Right cardiac atrium (tissue), 5 donors: ENCODE results near the gene TENM4. TPM values are rescaled to one million over a fixed set of nuclear protein-coding genes. Genes with fewer than 3 reads are reported as not detected.
"Not testable (repeated sequence)": the region's sequence is repeated elsewhere in the genome, so short reads cannot be mapped to it uniquely, and the experiment has no call there.

Experiments used
- ATAC-seq, 2 donors: fragments of 200-7000 bp; cut with Tn5 transposase; one replicate each; pipeline versions ENCODE4 v1.8.0 to v1.9.1; 2020; ENCODE audit warnings: moderate library complexity in 2 of 2, mild to moderate bottlenecking in 1 of 2
- DNase-seq, 3 donors: peaks; one replicate each; pipeline ENCODE4 v3.0.0-alpha.2; 2020
- H3K27ac ChIP-seq: one replicate; pipeline ENCODE4 v1.5.1; 2013; ENCODE audit warnings: mild to moderate bottlenecking, low read length, control low read depth, moderate library complexity
- H3K27me3 ChIP-seq: one replicate; pipeline ENCODE4 v1.6.1; 2013; ENCODE audit not compliant: control insufficient read depth, insufficient read depth
- H3K4me1 ChIP-seq: one replicate; pipeline ENCODE4 v1.6.1; 2013; ENCODE audit warnings: low read length; ENCODE audit not compliant: control insufficient read depth, insufficient read depth
- H3K4me3 ChIP-seq: one replicate; pipeline ENCODE4 v1.5.1; 2013; ENCODE audit warnings: low read length, control low read depth
- H3K9me3 ChIP-seq: one replicate; pipeline ENCODE4 v1.6.1; 2013; ENCODE audit warnings: low read length; ENCODE audit not compliant: control insufficient read depth
- WGBS: extraction: QIAGEN DNeasy Blood & Tissue Kit; methylation state at CpG from one replicate; pipeline ENCODE4 v1.1.7; 2013; 5-methylcytosine and 5-hydroxymethylcytosine counted together
- intact Hi-C, 4 donors: fragments of 100-400 bp; cut with DNase I; formaldehyde crosslinking; loops; one replicate each; pipeline versions ENCODE4 v1.11.0 to v1.14.0; 2022 to 2023
- polyA plus RNA-seq: library from polyadenylated mRNA; stranded (reverse); fragments of 200-250 nt; gene quantifications from one replicate; pipeline ENCODE4 v1.2.3, GENCODE V29; 2013
- total RNA-seq, 4 donors: library from RNA; stranded (reverse); fragmentation: NEBNext Ultra II Directional; extraction: Animal tissue kit (Norgen Biotek cat#: 25700); gene quantifications; one replicate each; pipeline ENCODE4 v1.2.1, GENCODE V29; 2021
- donor health status: healthy with polysubstance abuse.
- donor health status: DM: no; HTN: yes; CAD: no.
- donor health status: DM: no; HTN: no; CAD: no.
- donor health status: DM: no; HTN: yes; CAD: no; lungs with severe emphysema.
- donor health status: DM: yes; HTN: yes; CAD: no.

TENM4 gene
- total and polyA plus RNA-seq, 5 donors, result 0.26 to 2.3 (median 0.71) TPM

DNA sequence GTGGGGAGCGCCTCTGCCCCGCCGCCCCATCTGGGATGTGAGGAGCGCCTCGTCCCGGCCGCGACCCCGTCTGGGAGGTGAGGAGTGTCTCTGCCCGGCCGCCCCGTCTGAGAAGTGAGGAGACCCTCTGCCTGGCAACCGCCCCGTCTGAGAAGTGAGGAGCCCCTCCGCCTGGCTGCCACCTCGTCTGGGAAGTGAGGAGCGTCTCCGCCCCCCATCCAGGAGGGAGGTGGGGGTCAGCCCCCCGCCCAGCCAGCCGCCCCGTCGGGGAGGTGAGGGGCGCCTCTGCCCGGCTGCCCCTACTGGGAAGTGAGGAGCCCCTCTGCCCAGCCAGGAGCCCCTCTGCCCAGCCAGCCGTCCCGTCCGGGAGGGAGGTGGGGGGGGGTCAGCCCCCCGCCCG lies 249.1 kb downstream of the TENM4 start:
- ATAC-seq, intact Hi-C loops: not testable (repeated sequence)
- WGBS, result 95% methylated on average over 29 of the region's 29 CpGs

GRCh38 chr11:79190553-79190952 lies 250.3 kb downstream of the TENM4 start:
- DNase-seq, H3K4me1 ChIP-seq, ATAC-seq, H3K27me3 ChIP-seq, H3K9me3 ChIP-seq, H3K4me3 ChIP-seq, H3K27ac ChIP-seq, intact Hi-C loops: not testable (repeated sequence)
- WGBS, result 85% methylated on average over 4 of the region's 10 CpGs

More for the DNA sequence above, 249.1 kb downstream of the TENM4 start:
- DNase-seq, H3K4me3 ChIP-seq, H3K27ac ChIP-seq, H3K27me3 ChIP-seq, H3K4me1 ChIP-seq, H3K9me3 ChIP-seq: not testable (repeated sequence)

DNA sequence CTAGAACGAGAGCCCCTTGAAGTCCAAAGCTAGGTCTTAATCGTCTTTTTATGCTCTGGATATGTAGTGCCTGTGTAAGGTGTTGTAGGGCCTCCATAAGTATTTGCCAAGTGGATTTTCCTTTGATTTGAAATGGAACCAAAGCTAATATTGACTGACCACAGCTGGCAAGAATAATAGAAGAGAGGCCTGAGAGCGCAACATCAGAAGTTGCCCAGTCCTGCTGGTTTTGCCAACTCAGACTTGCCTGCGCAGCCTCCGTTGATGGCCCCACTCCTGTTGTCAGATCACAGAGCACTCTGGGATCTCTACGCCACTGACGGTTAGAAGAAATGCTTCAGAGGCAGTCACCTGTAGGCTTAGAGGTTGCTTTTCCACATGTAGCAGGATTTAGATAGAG lies 251.2 kb downstream of the TENM4 start:
- intact Hi-C loops, result no loop called here
- no peak overlapping the region for H3K27ac ChIP-seq
- 88% methylated on average over 7 of the region's 7 CpGs for WGBS
- no peak overlapping the region for H3K4me3 ChIP-seq
- H3K4me1 ChIP-seq, result no peaks in the 10 kb centered on the region
- H3K27me3 ChIP-seq, result no peaks in the 10 kb centered on the region
- DNase-seq (no peak), ATAC-seq (no peak)
- H3K9me3 ChIP-seq, result no peaks in the 10 kb centered on the region

DNA sequence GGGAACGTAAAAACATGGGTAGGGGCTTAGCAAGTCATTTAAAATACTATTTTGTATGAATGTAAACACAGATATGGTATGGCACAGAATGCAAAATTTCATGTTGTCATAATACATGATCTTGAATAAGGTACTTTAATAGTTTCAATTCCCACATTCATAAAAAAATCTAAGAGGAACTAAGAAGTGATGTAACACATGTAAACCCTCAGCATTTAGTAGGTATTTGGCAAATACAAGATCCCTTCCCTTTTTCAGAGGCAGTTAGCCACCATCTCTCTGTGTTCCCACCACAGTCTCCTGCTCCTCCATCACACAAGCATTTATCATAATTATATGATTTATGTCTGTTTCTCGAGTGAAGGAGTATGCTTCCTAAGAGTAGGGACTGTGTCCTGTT lies 251.8 kb downstream of the TENM4 start:
- no peaks in the 10 kb centered on the region for H3K4me1 ChIP-seq
- no peaks in the 10 kb centered on the region for H3K27me3 ChIP-seq
- 81% methylated on average over 2 of the region's 2 CpGs for WGBS
- H3K27ac ChIP-seq, result no peak overlapping the region
- no peak for ATAC-seq
- no peak for DNase-seq
- intact Hi-C loops, result no loop called here
- H3K4me3 ChIP-seq, result no peak overlapping the region
- no peaks in the 10 kb centered on the region for H3K9me3 ChIP-seq

DNA sequence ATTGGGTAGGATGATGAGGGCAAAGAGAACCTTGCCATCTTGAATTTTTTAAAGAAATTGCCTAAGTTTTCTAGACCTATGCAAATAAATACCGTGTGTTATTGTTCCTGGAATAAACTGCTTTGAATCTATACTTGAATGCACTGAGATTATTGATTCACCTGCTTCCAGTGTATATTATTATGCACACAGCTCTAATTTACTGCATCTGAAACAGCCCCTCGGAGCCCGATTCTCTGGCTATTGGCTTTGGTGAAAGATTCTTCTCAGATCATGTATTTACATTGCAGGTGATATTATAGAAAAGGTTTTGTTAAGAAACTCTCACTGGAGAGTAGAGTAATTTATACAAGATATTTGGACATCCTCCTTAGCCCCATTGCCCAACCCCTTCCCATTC lies 254.2 kb downstream of the TENM4 start:
- intact Hi-C loops, result no loop called here
- DNase-seq (no peak), ATAC-seq (no peak)
- Histone ChIP-seq H3K27ac (no peak overlapping the region), H3K27me3 (no peaks in the 10 kb centered on the region), H3K4me1 (no peaks in the 10 kb centered on the region), H3K4me3 (no peak overlapping the region), H3K9me3 (no peaks in the 10 kb centered on the region)
- 90% methylated on average over 3 of the region's 3 CpGs for WGBS

- H3K4me1 ChIP-seq, result no peaks in the 10 kb centered on the region
- no peaks in the 10 kb centered on the region for H3K27me3 ChIP-seq
- H3K27ac ChIP-seq, result no peak overlapping the region
- H3K4me3 ChIP-seq, result no peak overlapping the region
- ATAC-seq (no peak), DNase-seq (no peak)
- 67% methylated on average over 1 of the region's 1 CpG for WGBS
- intact Hi-C loops, result no loop called here
- no peaks in the 10 kb centered on the region for H3K9me3 ChIP-seq
These were observed 255.5 kb downstream of the TENM4 start for GRCh38 chr11:79185351-79185750.

DNA sequence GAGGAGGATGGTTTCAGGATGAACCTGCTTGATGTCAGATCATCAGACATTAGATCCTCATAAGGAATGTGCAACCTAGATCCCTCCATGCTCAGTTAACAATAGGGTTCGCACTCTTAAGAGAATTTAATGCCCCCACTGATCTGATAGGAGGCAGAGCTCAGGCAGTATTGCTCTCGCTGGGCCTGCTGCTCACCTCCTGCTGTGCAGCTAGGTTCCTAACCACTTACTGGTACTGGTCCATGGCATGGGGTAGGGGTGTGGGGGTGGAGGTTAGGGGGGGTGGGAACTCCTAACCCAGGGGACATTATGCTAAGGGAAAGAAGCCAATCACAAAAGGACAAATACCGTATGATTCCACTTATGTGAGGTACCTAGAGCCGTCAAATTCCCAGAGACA lies 256.5 kb downstream of the TENM4 start:
- H3K27me3 ChIP-seq, result no peaks in the 10 kb centered on the region
- intact Hi-C loops, result no loop called here
- no peaks in the 10 kb centered on the region for H3K9me3 ChIP-seq
- DNase-seq, result no peak
- H3K4me3 ChIP-seq, result no peak overlapping the region
- 78% methylated on average over 4 of the region's 4 CpGs for WGBS
- no peaks in the 10 kb centered on the region for H3K4me1 ChIP-seq
- H3K27ac ChIP-seq, result no peak overlapping the region
- ATAC-seq, result no peak

- no peaks in the 10 kb centered on the region for H3K9me3 ChIP-seq
- DNase-seq, result no peak
- no peaks in the 10 kb centered on the region for H3K27me3 ChIP-seq
- ATAC-seq, result no peak
- no peak overlapping the region for H3K27ac ChIP-seq
- WGBS, result 68% methylated on average over 1 of the region's 1 CpG
- H3K4me3 ChIP-seq, result no peak overlapping the region
- intact Hi-C loops, result no loop called here
- H3K4me1 ChIP-seq, result no peaks in the 10 kb centered on the region
These were observed 258.0 kb downstream of the TENM4 start for GRCh38 chr11:79182794-79183193.

DNA sequence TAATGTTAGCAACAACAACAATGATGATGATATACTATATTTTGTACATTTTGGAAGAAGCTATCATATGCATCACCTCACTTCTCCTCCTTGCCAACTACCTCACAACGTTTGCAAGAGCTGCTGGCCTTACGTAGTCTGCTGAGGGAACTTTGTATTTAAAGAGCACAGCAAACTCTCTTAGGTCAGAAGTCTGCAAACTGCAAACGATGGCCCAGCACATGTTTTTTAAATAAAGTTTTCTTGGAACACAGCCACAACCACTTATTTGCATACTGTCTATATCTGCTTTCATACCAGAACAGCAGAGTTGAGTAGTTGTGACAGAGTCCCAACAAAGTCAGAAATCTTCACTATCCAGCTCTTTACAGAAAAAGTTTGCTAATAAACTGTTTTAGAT lies 261.7 kb downstream of the TENM4 start:
- intact Hi-C loops, result no loop called here
- H3K9me3 ChIP-seq, result no peaks in the 10 kb centered on the region

GRCh38 chr11:79174045-79175008 lies 266.5 kb downstream of the TENM4 start:
- Histone ChIP-seq H3K4me3 (no peak overlapping the region), H3K27ac (no peak overlapping the region), H3K27me3 (no peaks in the 10 kb centered on the region), H3K9me3 (no peaks in the 10 kb centered on the region), H3K4me1 (peaks cover 4% of the 10 kb centered on the region)
- ATAC-seq (no peak), DNase-seq (no peak)
- WGBS, result 42% methylated on average over 7 of the region's 7 CpGs
- intact Hi-C loops, result no loop called here

More for the DNA sequence above, 261.7 kb downstream of the TENM4 start:
- Histone ChIP-seq H3K27ac (no peak overlapping the region), H3K4me3 (no peak overlapping the region), H3K27me3 (no peaks in the 10 kb centered on the region), H3K4me1 (peaks cover 2% of the 10 kb centered on the region)
- 46% methylated on average over 3 of the region's 3 CpGs for WGBS
- ATAC-seq, result no peak
- no peak for DNase-seq

GRCh38 chr11:79173615-79174014 lies 267.2 kb downstream of the TENM4 start:
- WGBS, result 46% methylated on average over 5 of the region's 5 CpGs
- H3K9me3 ChIP-seq, result no peaks in the 10 kb centered on the region
- H3K4me1 ChIP-seq, result peaks cover 4% of the 10 kb centered on the region
- H3K27me3 ChIP-seq, result no peaks in the 10 kb centered on the region
- peak; percentile 67 to 71 for ATAC-seq
- intact Hi-C loops, result no loop called here
- no peak for DNase-seq
- H3K27ac ChIP-seq, result no peak overlapping the region
- no peak overlapping the region for H3K4me3 ChIP-seq
